ENCODE measurements around the gene BNC1.

DNA sequence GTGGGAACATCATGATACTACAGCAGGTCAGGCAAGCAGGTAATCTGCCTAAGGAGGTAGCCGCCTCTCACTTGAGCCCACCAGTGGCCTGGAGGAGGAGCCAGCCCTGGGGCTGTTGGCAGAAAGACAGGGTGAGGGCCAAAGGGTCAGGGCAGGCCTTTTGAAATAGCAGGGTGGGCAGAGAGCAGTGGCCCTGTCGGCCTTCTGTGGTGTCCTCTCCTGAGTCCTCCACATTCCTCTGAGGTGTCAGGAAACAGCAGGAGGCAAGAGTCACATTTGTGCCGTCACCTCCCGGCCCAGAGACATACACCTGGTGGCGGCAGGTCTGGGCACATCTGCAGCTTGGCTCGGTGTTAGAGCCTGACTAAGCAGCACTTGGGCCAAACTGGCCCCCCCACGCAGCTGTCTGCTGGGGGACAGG lies 3.9 kb upstream of the BNC1 start:
- TF ChIP-seq, protein P1, sequence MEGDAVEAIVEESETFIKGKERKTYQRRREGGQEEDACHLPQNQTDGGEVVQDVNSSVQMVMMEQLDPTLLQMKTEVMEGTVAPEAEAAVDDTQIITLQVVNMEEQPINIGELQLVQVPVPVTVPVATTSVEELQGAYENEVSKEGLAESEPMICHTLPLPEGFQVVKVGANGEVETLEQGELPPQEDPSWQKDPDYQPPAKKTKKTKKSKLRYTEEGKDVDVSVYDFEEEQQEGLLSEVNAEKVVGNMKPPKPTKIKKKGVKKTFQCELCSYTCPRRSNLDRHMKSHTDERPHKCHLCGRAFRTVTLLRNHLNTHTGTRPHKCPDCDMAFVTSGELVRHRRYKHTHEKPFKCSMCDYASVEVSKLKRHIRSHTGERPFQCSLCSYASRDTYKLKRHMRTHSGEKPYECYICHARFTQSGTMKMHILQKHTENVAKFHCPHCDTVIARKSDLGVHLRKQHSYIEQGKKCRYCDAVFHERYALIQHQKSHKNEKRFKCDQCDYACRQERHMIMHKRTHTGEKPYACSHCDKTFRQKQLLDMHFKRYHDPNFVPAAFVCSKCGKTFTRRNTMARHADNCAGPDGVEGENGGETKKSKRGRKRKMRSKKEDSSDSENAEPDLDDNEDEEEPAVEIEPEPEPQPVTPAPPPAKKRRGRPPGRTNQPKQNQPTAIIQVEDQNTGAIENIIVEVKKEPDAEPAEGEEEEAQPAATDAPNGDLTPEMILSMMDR (conservative IDR thresholded peaks at IDR 0.05; ENCODE audit: low read depth, low read length), result no peak
- TF ChIP-seq POLR2A (IDR thresholded peaks at IDR 0.05; ENCODE audit: low read depth, low read length), result no peak

All from IMR-90 (cell line).